Transverse colon (tissue), 4 donors: Measurements from ENCODE around the gene ALPI. TPM values are rescaled to one million over a fixed set of nuclear protein-coding genes. Genes with fewer than 3 reads are reported as not detected.

Experiments
- DNase-seq: peaks from one replicate; pipeline ENCODE4 v3.0.0-alpha.2; 2019
- H3K27ac ChIP-seq, 4 donors: fragments of 200-600 bp; sonication (generic); 2 replicates each; pipeline ENCODE4 v1.5.1; 2016 to 2018; ENCODE audit warnings: inconsistent platforms in 4 of 4
- H3K27me3 ChIP-seq: fragments of 200-600 bp; sonication (generic); 2 replicates; pipeline ENCODE4 v1.5.1; 2017; ENCODE audit warnings: inconsistent platforms
- H3K36me3 ChIP-seq, 4 donors: fragments of 200-600 bp; sonication (generic); 2 replicates each; pipeline ENCODE4 v1.5.1; 2017 to 2019; ENCODE audit warnings: inconsistent platforms in 4 of 4
- H3K4me1 ChIP-seq, 4 donors: fragments of 200-600 bp; sonication (generic); 2 replicates each; pipeline ENCODE4 v1.5.1; 2017 to 2020; ENCODE audit warnings: inconsistent platforms in 4 of 4
- H3K4me3 ChIP-seq, 4 donors: fragments of 200-600 bp; sonication (generic); 1 replicate in 1 of 4; 2 replicates in 3 of 4; pipeline versions ENCODE4 v1.5.1 to v1.6.1; 2017 to 2019; ENCODE audit warnings: inconsistent platforms in 4 of 4
- H3K9me3 ChIP-seq, 2 donors: fragments of 200-600 bp; sonication (generic); 2 replicates each; pipeline ENCODE4 v1.5.1; 2017 to 2019; ENCODE audit warnings: inconsistent platforms in 2 of 2
- EP300 ChIP-seq: sonication (generic); formaldehyde crosslinking; IDR thresholded peaks from one replicate; pipeline ENCODE4 v1.6.1; 2017; ENCODE audit warnings: antibody characterized with exemption, low read depth
- POLR2A ChIP-seq: fragments of 450-650 bp; IDR thresholded peaks from one replicate; pipeline ENCODE4 v1.6.1; 2016; ENCODE audit warnings: antibody characterized with exemption, mild to moderate bottlenecking, moderate library complexity
- POLR2AphosphoS5 ChIP-seq, 3 donors: sonication (generic); formaldehyde crosslinking; IDR thresholded peaks; one replicate each; pipeline ENCODE4 v1.6.1; 2016; ENCODE audit warnings: antibody characterized with exemption in 3 of 3
- WGBS, 2 donors: methylation state at CpG; one replicate each; pipeline ENCODE4 v1.1.5; 2018; ENCODE audit warnings: low coverage in 1 of 2; 5-methylcytosine and 5-hydroxymethylcytosine counted together
- in situ Hi-C, 4 donors: fragments of 200-750 bp; cut with MboI; loops; one replicate each; pipeline versions ENCODE4 v1.15.0 to v1.15.1; 2017; ENCODE audit warnings: low sequenced_read_pairs in 3 of 4, low pct_ligation_motif_present in 1 of 4, low pct_unique_long_range_greater_than_20kb in 1 of 4
- intact Hi-C: fragments of 100-400 bp; cut with DNase I; formaldehyde crosslinking; loops from one replicate; pipeline ENCODE4 v1.15.1; 2023; ENCODE audit warnings: low total_unique reads
- total RNA-seq, 4 donors: library from RNA; depleted of rRNA; stranded (reverse); fragments of >200 nt; gene quantifications; one replicate each; pipeline ENCODE4 v1.1.0, GENCODE V29; 2016
- TF ChIP-seq, protein P1 (sequence below), 5 experiments: fragments of 200-600 bp in 3 of 5; fragments of 450-650 bp in 2 of 5; sonication (generic) in 3 of 5; IDR thresholded peaks; 1 replicate in 2 of 5; 2 replicates in 3 of 5; pipeline ENCODE4 v1.5.1; 2016 to 2017; ENCODE audit warnings: antibody characterized with exemption in 5 of 5, inconsistent platforms in 3 of 5, mild to moderate bottlenecking in 2 of 5, moderate library complexity in 1 of 5

The ALPI gene
- total RNA-seq, 4 donors from 2014 or later, result 4.2 to 50.9 (median 25.9) TPM

DNA sequence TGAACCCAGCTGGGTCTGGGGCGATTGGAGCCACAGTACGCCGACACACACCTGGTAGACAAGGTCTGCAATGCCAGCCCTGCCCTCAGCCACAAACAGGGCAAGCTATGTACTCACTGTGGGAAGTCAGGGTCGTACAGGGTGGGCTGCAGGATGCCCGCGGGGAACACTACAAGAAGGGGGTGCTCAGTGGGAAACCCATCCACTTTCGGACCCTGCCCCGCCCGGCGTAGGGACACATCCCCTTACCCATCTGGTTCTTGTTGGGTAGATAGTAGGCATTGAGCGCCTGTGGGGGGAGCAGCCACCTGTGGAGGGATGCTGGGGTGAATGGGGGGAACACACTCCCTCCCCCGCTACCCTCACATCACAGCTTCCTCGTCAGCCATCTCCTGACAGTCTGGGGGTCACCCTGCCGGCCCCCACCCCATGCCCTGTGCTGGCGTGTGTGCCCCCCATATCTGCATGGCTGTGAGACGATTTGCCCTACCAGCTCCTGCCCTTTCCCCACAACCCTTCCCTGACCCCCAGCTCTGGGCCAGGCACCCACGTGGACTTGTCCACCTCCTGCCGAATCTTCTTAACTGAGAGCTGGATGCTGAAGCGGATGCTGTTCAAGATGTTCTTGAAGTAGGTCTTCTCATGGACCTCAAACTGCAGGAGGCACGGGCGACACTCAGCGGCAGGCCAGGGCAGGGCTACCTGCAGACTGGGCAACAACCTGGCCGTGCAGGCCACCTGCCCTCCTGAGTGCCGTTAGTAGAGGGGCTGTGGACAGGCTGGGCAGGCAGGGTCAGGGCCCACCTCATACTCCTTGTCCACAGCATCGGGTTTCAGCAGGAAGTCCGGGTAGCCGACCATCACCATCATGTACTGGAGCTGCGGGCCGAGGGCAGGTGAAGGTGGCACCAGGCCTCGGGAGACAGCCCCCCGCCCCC, 26.6 kb downstream of the ALPI start:
- DNase-seq, result no peak
- no peak overlapping the region for H3K27ac ChIP-seq
- TF ChIP-seq POLR2A (no peak), EP300 (no peak), POLR2AphosphoS5 (IDR thresholded peaks at IDR 0.05) (no peak)
- TF ChIP-seq, protein P1, sequence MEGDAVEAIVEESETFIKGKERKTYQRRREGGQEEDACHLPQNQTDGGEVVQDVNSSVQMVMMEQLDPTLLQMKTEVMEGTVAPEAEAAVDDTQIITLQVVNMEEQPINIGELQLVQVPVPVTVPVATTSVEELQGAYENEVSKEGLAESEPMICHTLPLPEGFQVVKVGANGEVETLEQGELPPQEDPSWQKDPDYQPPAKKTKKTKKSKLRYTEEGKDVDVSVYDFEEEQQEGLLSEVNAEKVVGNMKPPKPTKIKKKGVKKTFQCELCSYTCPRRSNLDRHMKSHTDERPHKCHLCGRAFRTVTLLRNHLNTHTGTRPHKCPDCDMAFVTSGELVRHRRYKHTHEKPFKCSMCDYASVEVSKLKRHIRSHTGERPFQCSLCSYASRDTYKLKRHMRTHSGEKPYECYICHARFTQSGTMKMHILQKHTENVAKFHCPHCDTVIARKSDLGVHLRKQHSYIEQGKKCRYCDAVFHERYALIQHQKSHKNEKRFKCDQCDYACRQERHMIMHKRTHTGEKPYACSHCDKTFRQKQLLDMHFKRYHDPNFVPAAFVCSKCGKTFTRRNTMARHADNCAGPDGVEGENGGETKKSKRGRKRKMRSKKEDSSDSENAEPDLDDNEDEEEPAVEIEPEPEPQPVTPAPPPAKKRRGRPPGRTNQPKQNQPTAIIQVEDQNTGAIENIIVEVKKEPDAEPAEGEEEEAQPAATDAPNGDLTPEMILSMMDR (IDR thresholded peaks at IDR 0.05), result no peak
- H3K4me3 ChIP-seq, result no peak overlapping the region
- H3K9me3 ChIP-seq, result no peaks in the 10 kb centered on the region
- 86% methylated on average over 29 of the region's 31 CpGs; no CpG with 5 or more reads in 1 of the 2 donors for WGBS, 2 donors
- in situ Hi-C loops, result no loop called here
- H3K36me3 ChIP-seq, result no peaks in the 10 kb centered on the region
- intact Hi-C loops, result no loop called here
- peaks cover 60% of the 10 kb centered on the region for H3K27me3 ChIP-seq
- peaks cover 0 to 17% (median 7%) of the 10 kb centered on the region in 4 donors for H3K4me1 ChIP-seq

DNA sequence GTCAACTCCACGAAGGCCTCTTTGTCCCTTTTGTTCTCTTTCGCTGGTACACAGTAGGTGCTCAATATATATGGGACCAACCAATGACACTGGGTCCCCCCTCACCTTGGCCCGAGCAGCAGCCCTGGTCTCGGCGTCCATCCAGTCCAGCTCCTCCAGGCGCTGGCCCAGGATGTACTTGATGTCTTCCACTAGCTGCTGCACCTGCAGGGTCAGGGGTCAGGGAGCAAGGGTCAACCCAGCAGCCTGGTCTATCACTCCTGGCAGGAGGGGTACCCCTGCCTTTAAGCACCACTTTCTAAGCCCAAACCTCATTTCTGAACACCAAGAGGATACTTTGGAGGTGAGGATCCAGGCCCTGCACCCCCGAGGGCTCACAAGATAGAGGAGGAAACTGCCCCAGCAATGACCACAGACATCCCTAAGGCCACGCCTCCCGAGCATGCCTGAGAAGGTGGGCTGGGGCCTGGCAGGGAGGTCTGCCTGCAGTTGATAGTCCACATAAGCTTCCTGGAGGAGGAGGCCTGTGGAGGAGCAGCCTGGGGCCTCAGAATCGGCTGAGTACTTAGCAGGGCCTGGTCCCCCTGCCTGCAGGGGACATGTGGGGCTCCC, 27.5 kb downstream of the ALPI start:
- H3K4me3 ChIP-seq, result no peak overlapping the region
- in situ Hi-C loops (no loop called here), intact Hi-C loops (no loop called here)
- no peaks in the 10 kb centered on the region for H3K36me3 ChIP-seq
- 81 to 100% methylated on average over 1 to 10 of the region's 10 CpGs for WGBS, 2 donors
- no peak for DNase-seq
- no peak overlapping the region for H3K27ac ChIP-seq
- H3K9me3 ChIP-seq, result no peaks in the 10 kb centered on the region
- TF ChIP-seq, protein P1 (IDR thresholded peaks at IDR 0.05), result no peak
- TF ChIP-seq POLR2A (no peak), POLR2AphosphoS5 (IDR thresholded peaks at IDR 0.05) (no peak), EP300 (no peak)
- peaks cover 68% of the 10 kb centered on the region for H3K27me3 ChIP-seq
- peaks cover 0 to 17% (median 7%) of the 10 kb centered on the region in 4 donors for H3K4me1 ChIP-seq

DNA sequence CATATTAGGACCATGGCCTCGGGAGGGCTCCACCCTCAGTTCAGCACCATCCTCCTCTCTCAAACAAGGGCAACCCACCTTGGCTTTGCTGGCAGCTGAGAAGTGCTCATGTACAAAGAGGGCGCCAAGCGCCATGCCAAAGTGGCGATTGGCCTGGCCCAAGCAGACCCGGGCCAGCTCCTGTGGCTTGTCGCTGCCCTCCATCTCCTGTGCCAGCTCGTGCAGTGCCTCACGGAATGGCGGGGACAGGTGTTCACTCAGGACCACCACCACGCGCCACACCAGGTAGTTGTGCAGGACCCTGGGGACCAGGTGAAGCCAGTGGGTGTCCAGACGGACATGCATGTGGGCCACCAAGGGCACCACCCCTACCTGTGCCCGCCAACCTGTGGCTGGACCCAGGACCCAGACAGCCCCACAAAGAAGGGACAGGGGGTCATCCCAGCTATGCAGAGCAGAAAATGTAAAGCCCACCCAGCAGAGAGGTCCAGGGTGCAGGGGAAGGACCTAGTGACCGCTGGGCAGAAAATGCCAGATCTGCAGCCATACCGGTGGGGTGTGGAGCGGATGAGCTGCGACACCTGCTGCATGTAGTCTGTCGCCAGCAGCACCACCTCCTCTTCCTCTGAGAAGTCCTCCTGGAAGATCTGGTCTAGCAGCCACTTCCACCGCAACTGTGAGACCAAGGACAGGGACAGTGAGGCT, 28.1 kb downstream of the ALPI start:
- Histone ChIP-seq H3K4me3 (no peak overlapping the region), H3K27ac (no peak overlapping the region), H3K36me3 (no peaks in the 10 kb centered on the region), H3K27me3 (peaks cover 75% of the 10 kb centered on the region), H3K4me1 (peaks cover 0 to 17% (median 7%) of the 10 kb centered on the region in 4 donors), H3K9me3 (no peaks in the 10 kb centered on the region)
- intact Hi-C loops (no loop called here), in situ Hi-C loops (no loop called here)
- DNase-seq, result no peak
- TF ChIP-seq, protein P1 (IDR thresholded peaks at IDR 0.05), result no peak
- TF ChIP-seq POLR2A (no peak), POLR2AphosphoS5 (IDR thresholded peaks at IDR 0.05) (no peak), EP300 (no peak)
- WGBS, 2 donors, result 80 to 89% methylated on average over 1 to 17 of the region's 19 CpGs
